OCI-LY3 (cell line): ENCODE measurements around the gene IGFN1.

ENCODE experiments used
- H2AFZ ChIP-seq: fragments of 200-600, 300-600 bp; shearing (Covaris generic); 2 replicates; pipeline ENCODE4 v1.6.0; 2014; ENCODE audit warnings: antibody characterized with exemption, low read depth, low read length
- H3K27ac ChIP-seq: fragments of 200-600, 300-600 bp; sonication (generic); 2 replicates; pipeline ENCODE4 v1.5.1; 2014; ENCODE audit warnings: mild to moderate bottlenecking, low read length, moderate library complexity, mixed read lengths
- H3K27me3 ChIP-seq: fragments of 200-600, 300-600 bp; sonication (generic); 2 replicates; pipeline ENCODE4 v1.6.1; 2014; ENCODE audit warnings: low read depth, low read length, mixed read lengths
- H3K36me3 ChIP-seq: fragments of 200-600, 300-600 bp; sonication (generic); replicated peaks from 2 replicates; pipeline ENCODE3; 2014; ENCODE audit warnings: low read depth, low read length, mixed read lengths
- H3K4me1 ChIP-seq: fragments of 300-600, 200-600 bp; sonication (generic); 2 replicates; pipeline ENCODE4 v1.6.1; 2014; ENCODE audit warnings: low read length, mixed read lengths
- H3K4me2 ChIP-seq: fragments of 200-600, 300-600 bp; sonication (generic); 2 replicates; pipeline ENCODE4 v1.6.1; 2014; ENCODE audit warnings: low read length, mixed read lengths
- H3K4me3 ChIP-seq: fragments of 300-600, 200-600 bp; sonication (generic); 2 replicates; pipeline ENCODE4 v1.5.1; 2014; ENCODE audit warnings: antibody characterized with exemption, mild to moderate bottlenecking, low read length, moderate library complexity
- H3K79me2 ChIP-seq: fragments of 300-600, 200-600 bp; shearing (Covaris generic); 2 replicates; pipeline ENCODE4 v1.6.1; 2014; ENCODE audit warnings: mild to moderate bottlenecking, low read length, mixed read lengths
- H3K9ac ChIP-seq: fragments of 300-600, 200-600 bp; shearing (Covaris generic); 2 replicates; pipeline ENCODE4 v1.6.0; 2014; ENCODE audit warnings: mild to moderate bottlenecking, low read length, moderate library complexity
- H3K9me3 ChIP-seq: fragments of 200-600, 300-600 bp; shearing (Covaris generic); 2 replicates; pipeline ENCODE4 v1.6.1; 2014; ENCODE audit warnings: low read length, mixed read lengths; ENCODE audit not compliant: insufficient read depth
- H4K20me1 ChIP-seq: fragments of 200-600, 300-600 bp; sonication (generic); 2 replicates; pipeline ENCODE4 v1.6.1; 2016; ENCODE audit warnings: low read length, mixed read lengths; ENCODE audit not compliant: insufficient read depth
- CTCF ChIP-seq: fragments of 200-600, 300-600 bp; sonication (generic); IDR thresholded peaks from 2 replicates; pipeline ENCODE4 v1.5.1; 2014; ENCODE audit warnings: antibody characterized with exemption, low read length, low read depth
- EZH2phosphoT487 ChIP-seq: fragments of 200-600 bp; shearing (Covaris generic); IDR thresholded peaks from 2 replicates; pipeline ENCODE4 v1.6.1; 2018; ENCODE audit warnings: antibody characterized with exemption, mixed run types, low read depth

The IGFN1 gene

GRCh38 chr1:201251411-201251810, 60.8 kb downstream of the IGFN1 start:
- H3K4me1 ChIP-seq, result no peaks in the 10 kb centered on the region
- no peak overlapping the region for H2AFZ ChIP-seq
- no peaks in the 10 kb centered on the region for H3K36me3 ChIP-seq
- H3K9ac ChIP-seq, result no peak overlapping the region
- H3K79me2 ChIP-seq, result no peaks in the 10 kb centered on the region
- no peak overlapping the region for H3K4me3 ChIP-seq
- TF ChIP-seq CTCF (no peak), EZH2phosphoT487 (no peak)
- H3K9me3 ChIP-seq, result no peaks in the 10 kb centered on the region
- no peak overlapping the region for H3K27ac ChIP-seq
- no peaks in the 10 kb centered on the region for H3K27me3 ChIP-seq
- H3K4me2 ChIP-seq, result no peak overlapping the region
- no peaks in the 10 kb centered on the region for H4K20me1 ChIP-seq

GRCh38 chr1:201251851-201252430, 61.3 kb downstream of the IGFN1 start:
- H3K9me3 ChIP-seq, result no peaks in the 10 kb centered on the region
- no peak overlapping the region for H3K4me3 ChIP-seq
- H2AFZ ChIP-seq, result no peak overlapping the region
- H3K4me2 ChIP-seq, result no peak overlapping the region
- no peaks in the 10 kb centered on the region for H3K79me2 ChIP-seq
- no peak for TF ChIP-seq CTCF
- no peak for TF ChIP-seq EZH2phosphoT487
- H3K9ac ChIP-seq, result no peak overlapping the region
- H3K4me1 ChIP-seq, result no peaks in the 10 kb centered on the region
- H3K27me3 ChIP-seq, result no peaks in the 10 kb centered on the region
- no peak overlapping the region for H3K27ac ChIP-seq
- H3K36me3 ChIP-seq, result no peaks in the 10 kb centered on the region
- H4K20me1 ChIP-seq, result no peaks in the 10 kb centered on the region

- Histone ChIP-seq H3K27ac (no peak overlapping the region), H2AFZ (no peak overlapping the region), H3K4me2 (no peak overlapping the region), H4K20me1 (no peaks in the 10 kb centered on the region), H3K9ac (no peak overlapping the region), H3K9me3 (no peaks in the 10 kb centered on the region), H3K4me1 (no peaks in the 10 kb centered on the region), H3K79me2 (no peaks in the 10 kb centered on the region), H3K36me3 (no peaks in the 10 kb centered on the region), H3K4me3 (no peak overlapping the region), H3K27me3 (no peaks in the 10 kb centered on the region)
- TF ChIP-seq CTCF (no peak), EZH2phosphoT487 (no peak)
These were observed 62.3 kb downstream of the IGFN1 start for GRCh38 chr1:201252944-201253371.

- H3K4me3 ChIP-seq, result no peak overlapping the region
- H2AFZ ChIP-seq, result no peak overlapping the region
- no peaks in the 10 kb centered on the region for H3K27me3 ChIP-seq
- no peaks in the 10 kb centered on the region for H3K79me2 ChIP-seq
- no peaks in the 10 kb centered on the region for H3K36me3 ChIP-seq
- TF ChIP-seq CTCF (no peak), EZH2phosphoT487 (no peak)
- H3K4me2 ChIP-seq, result no peak overlapping the region
- H3K27ac ChIP-seq, result no peak overlapping the region
- no peaks in the 10 kb centered on the region for H4K20me1 ChIP-seq
- H3K9me3 ChIP-seq, result no peaks in the 10 kb centered on the region
- no peak overlapping the region for H3K9ac ChIP-seq
- H3K4me1 ChIP-seq, result no peaks in the 10 kb centered on the region
These were observed 62.8 kb downstream of the IGFN1 start for GRCh38 chr1:201253411-201253810.
